Cardiac muscle cell (in vitro differentiated cells and primary cell): ENCODE results near the gene LAMA4. TPM values are rescaled to one million over a fixed set of nuclear protein-coding genes. Genes with fewer than 3 reads are reported as not detected.
A peak's percentile ranks its signal among the peaks of the same experiment; 100 is the strongest.

Source experiments
- DNase-seq, 2 donors: peaks; one replicate each; pipeline versions ENCODE4 v3.0.0 to v3.0.0-alpha.2; 2010 to 2017; ENCODE audit warnings: low read depth in 1 of 2, low spot score in 1 of 2
- H3K27ac ChIP-seq: fragments of 200-600 bp; sonication (generic); 2 replicates; pipeline ENCODE4 v1.5.1; 2016
- H3K27me3 ChIP-seq: fragments of 200-600 bp; sonication (generic); 2 replicates; pipeline ENCODE4 v1.6.0; 2016; ENCODE audit warnings: control low read depth
- H3K36me3 ChIP-seq: fragments of 200-600 bp; sonication (generic); 2 replicates; pipeline ENCODE4 v1.5.1; 2016; ENCODE audit warnings: control low read depth
- H3K4me1 ChIP-seq: fragments of 200-600 bp; sonication (generic); 2 replicates; pipeline ENCODE4 v1.8.1; 2017; ENCODE audit warnings: low read depth, mild to moderate bottlenecking, mixed run types
- H3K4me3 ChIP-seq: fragments of 200-600 bp; sonication (generic); 2 replicates; pipeline ENCODE4 v1.5.1; 2016; ENCODE audit warnings: mild to moderate bottlenecking
- H3K9me3 ChIP-seq: fragments of 200-600 bp; sonication (generic); 2 replicates; pipeline ENCODE4 v1.5.1; 2017; ENCODE audit warnings: low read depth, mild to moderate bottlenecking, control low read depth
- polyA plus RNA-seq: library from polyadenylated mRNA; unstranded; fragments of >200 nt; fragmentation: Nextera tagmentation; extraction: Ambion mirVana; gene quantifications from 2 replicates; pipeline ENCODE4 v1.2.1, GENCODE V29; 2016
- total RNA-seq: library from RNA; depleted of rRNA; stranded (reverse); fragments of >200 nt; gene quantifications from 2 replicates; pipeline ENCODE4 v1.2.3, GENCODE V29; 2016
- TF ChIP-seq, protein P1 (sequence below): IDR thresholded peaks from 2 replicates; pipeline ENCODE4 v1.5.1; 2012; ENCODE audit warnings: low read depth, mild to moderate bottlenecking, low read length

Gene LAMA4
- total and polyA plus RNA-seq, 2 experiments from 2014 or later: 162 to 304 TPM

DNA sequence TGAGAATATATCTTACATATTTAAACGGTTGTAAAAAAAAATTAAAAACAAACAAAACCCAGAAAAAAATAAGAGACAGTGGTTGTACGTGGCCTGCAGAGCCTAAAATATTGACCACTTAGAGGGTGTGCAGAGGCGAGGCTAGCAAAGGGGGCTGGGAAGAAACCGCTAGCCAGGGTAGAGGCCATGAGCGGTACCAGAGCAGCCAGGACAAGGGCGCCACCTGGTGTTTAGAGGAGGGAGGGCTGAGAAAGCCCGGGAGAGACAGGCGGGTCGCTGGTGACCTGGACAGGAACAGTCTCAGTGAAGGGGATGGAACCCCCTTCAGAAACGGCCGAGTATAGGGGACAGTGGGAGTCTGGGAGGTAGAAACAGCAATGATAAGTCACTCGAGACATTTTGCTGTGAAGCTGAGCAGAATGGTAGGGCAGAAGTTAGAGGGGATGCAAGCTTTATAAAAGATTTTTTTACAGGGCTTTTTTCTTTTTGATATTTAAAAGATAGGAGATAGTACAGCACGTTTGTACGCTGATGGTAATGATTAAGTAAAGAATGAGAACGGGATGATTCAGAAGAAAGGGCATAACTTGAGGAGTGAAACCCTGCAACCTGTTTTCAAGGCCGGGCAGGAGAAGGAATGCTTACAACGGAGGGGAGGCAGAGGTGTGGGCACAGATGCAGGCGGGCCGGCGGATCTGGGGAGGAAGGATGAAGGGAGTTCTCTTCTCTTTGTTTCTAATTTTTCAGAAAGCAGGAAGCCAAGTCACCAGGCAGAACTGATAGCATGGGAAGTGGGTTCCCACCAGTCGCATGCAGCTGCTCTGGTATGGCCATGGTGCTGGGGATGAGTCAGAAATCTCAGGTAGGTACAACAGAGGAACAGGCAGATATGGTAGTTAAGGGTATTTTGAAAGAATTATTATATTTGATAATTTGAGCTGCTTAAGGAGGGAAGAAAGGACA is 90.8 kb downstream of the LAMA4 start:
- H3K27ac ChIP-seq: no peak overlapping the region
- H3K36me3 ChIP-seq: peaks cover 68% of the 10 kb centered on the region
- TF ChIP-seq, protein P1, sequence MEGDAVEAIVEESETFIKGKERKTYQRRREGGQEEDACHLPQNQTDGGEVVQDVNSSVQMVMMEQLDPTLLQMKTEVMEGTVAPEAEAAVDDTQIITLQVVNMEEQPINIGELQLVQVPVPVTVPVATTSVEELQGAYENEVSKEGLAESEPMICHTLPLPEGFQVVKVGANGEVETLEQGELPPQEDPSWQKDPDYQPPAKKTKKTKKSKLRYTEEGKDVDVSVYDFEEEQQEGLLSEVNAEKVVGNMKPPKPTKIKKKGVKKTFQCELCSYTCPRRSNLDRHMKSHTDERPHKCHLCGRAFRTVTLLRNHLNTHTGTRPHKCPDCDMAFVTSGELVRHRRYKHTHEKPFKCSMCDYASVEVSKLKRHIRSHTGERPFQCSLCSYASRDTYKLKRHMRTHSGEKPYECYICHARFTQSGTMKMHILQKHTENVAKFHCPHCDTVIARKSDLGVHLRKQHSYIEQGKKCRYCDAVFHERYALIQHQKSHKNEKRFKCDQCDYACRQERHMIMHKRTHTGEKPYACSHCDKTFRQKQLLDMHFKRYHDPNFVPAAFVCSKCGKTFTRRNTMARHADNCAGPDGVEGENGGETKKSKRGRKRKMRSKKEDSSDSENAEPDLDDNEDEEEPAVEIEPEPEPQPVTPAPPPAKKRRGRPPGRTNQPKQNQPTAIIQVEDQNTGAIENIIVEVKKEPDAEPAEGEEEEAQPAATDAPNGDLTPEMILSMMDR: peak; percentile 82
- H3K9me3 ChIP-seq: no peaks in the 10 kb centered on the region
- H3K4me3 ChIP-seq: no peak overlapping the region
- no peaks in the 10 kb centered on the region for H3K4me1 ChIP-seq
- H3K27me3 ChIP-seq: no peaks in the 10 kb centered on the region
- peak; percentile 50 to 68 for DNase-seq

DNA sequence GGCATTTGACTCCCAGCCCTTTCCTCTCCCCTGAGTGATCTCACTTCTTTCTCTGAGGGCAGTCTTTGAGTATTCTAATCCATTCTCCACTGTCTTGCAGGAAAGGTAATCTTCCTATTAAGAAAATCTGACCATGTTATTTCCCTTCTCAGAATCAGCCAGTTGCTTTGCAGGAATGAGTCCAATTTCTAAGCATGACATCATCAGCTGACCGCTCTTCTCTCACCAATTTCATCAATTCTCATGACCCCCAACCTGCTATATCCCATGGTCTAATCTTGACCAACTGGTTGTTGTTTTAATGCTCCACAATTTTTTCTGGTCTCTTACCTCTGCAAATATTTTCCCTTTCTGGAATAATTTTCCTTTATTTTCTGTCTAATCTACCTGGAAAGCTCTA is 93.6 kb downstream of the LAMA4 start:
- H3K27me3 ChIP-seq: no peaks in the 10 kb centered on the region
- TF ChIP-seq, protein P1: no peak

GRCh38 chr6:112156668-112157067 is 97.7 kb downstream of the LAMA4 start:
- H3K4me1 ChIP-seq: no peaks in the 10 kb centered on the region
- H3K27ac ChIP-seq: no peak overlapping the region
- peaks cover 79% of the 10 kb centered on the region for H3K36me3 ChIP-seq
- no peaks in the 10 kb centered on the region for H3K9me3 ChIP-seq
- no peak overlapping the region for H3K4me3 ChIP-seq
- TF ChIP-seq, protein P1: no peak
- DNase-seq: no peak
- no peaks in the 10 kb centered on the region for H3K27me3 ChIP-seq

More for the DNA sequence above, 93.6 kb downstream of the LAMA4 start:
- H3K9me3 ChIP-seq: no peaks in the 10 kb centered on the region
- peaks cover 70% of the 10 kb centered on the region for H3K36me3 ChIP-seq
- no peak for DNase-seq
- H3K27ac ChIP-seq: no peak overlapping the region
- no peaks in the 10 kb centered on the region for H3K4me1 ChIP-seq
- no peak overlapping the region for H3K4me3 ChIP-seq

GRCh38 chr6:112155886-112156285 is 98.5 kb downstream of the LAMA4 start:
- Histone ChIP-seq H3K4me3 (no peak overlapping the region), H3K27me3 (no peaks in the 10 kb centered on the region), H3K27ac (no peak overlapping the region), H3K36me3 (peaks cover 79% of the 10 kb centered on the region), H3K4me1 (no peaks in the 10 kb centered on the region), H3K9me3 (no peaks in the 10 kb centered on the region)
- peak in 1 of 2 donors; percentile 50 for DNase-seq
- TF ChIP-seq, protein P1: no peak

DNA sequence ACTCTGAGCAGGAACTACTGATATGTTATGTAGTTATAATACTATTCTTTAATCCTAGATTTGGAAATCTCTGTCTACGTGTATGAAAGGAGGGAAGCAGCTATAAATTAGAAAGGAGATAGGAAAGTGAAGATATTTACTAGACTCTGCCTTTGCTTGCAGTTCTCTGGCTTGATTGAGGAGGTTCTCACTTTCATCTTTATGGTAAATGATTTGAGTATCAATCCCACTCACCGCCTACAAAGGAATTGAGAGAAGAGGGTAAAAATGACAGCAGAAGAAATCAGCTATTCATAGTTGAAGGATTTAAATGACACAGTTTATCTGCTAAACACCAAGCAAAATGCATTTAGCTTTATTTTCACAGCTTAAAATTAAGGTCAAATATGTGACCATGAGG is 99.7 kb downstream of the LAMA4 start:
- Histone ChIP-seq H3K27ac (no peak overlapping the region), H3K4me1 (no peaks in the 10 kb centered on the region), H3K9me3 (no peaks in the 10 kb centered on the region), H3K27me3 (no peaks in the 10 kb centered on the region), H3K4me3 (no peak overlapping the region), H3K36me3 (peaks cover 90% of the 10 kb centered on the region)
- TF ChIP-seq, protein P1: no peak
- no peak for DNase-seq
